ENCODE measurements around the gene CDH23.

CDH23 gene

GRCh38 chr10:71543608-71544170 is 147.0 kb downstream of the CDH23 start:
- DNase-seq = no peak

GRCh38 chr10:71545001-71545400 is 148.3 kb downstream of the CDH23 start:
- DNase-seq = no peak

GRCh38 chr10:71546220-71546619 is 149.5 kb downstream of the CDH23 start:
- no peak for DNase-seq

- DNase-seq = no peak
Measured at GRCh38 chr10:71547312-71547711, 150.6 kb downstream of the CDH23 start.

GRCh38 chr10:71547876-71548846 is 151.4 kb downstream of the CDH23 start:
- peak; percentile 91 to 98 for DNase-seq

GRCh38 chr10:71549766-71550533 is 153.2 kb downstream of the CDH23 start:
- DNase-seq = no peak

GRCh38 chr10:71550628-71551027 is 153.9 kb downstream of the CDH23 start:
- no peak for DNase-seq

GRCh38 chr10:71551970-71552369 is 155.2 kb downstream of the CDH23 start:
- DNase-seq = no peak

GRCh38 chr10:71553432-71553831 is 156.7 kb downstream of the CDH23 start:
- DNase-seq = no peak

GRCh38 chr10:71554671-71555070 is 158.0 kb downstream of the CDH23 start:
- DNase-seq = no peak

- DNase-seq = no peak
Measured at GRCh38 chr10:71555087-71555723, 158.5 kb downstream of the CDH23 start.

GRCh38 chr10:71555724-71556119 is 159.0 kb downstream of the CDH23 start:
- no peak for DNase-seq

- DNase-seq = no peak
Measured at GRCh38 chr10:71558991-71559390, 162.3 kb downstream of the CDH23 start.

GRCh38 chr10:71561003-71561574 is 164.4 kb downstream of the CDH23 start:
- DNase-seq = peak; percentile 59 to 69

- DNase-seq = no peak
Measured at GRCh38 chr10:71562181-71562580, 165.5 kb downstream of the CDH23 start.

- DNase-seq = no peak
Measured at GRCh38 chr10:71562904-71563303, 166.2 kb downstream of the CDH23 start.

- no peak for DNase-seq
Measured at GRCh38 chr10:71564194-71564820, 167.6 kb downstream of the CDH23 start.

GRCh38 chr10:71565284-71566000 is 168.7 kb downstream of the CDH23 start:
- no peak for DNase-seq

GRCh38 chr10:71567006-71567405 is 170.3 kb downstream of the CDH23 start:
- DNase-seq = no peak

- DNase-seq = no peak
Measured at GRCh38 chr10:71568896-71569492, 172.3 kb downstream of the CDH23 start.
